Panc1 (cell line): Measurements from ENCODE around the gene TBRG4.

Experiments used
- POLR2AphosphoS5 ChIP-seq: IDR thresholded peaks from 2 replicates; pipeline ENCODE4 v1.6.1; 2012; ENCODE audit warnings: mild to moderate bottlenecking, low read depth, low read length, moderate library complexity
- REST ChIP-seq, 2 experiments: IDR thresholded peaks; 2 replicates each; pipeline ENCODE4 v1.6.1; 2011 to 2012; ENCODE audit warnings: low read depth in 2 of 2, control low read depth in 1 of 2, low read length in 1 of 2, mild to moderate bottlenecking in 1 of 2, moderate library complexity in 1 of 2; ENCODE audit not compliant: insufficient read depth in 1 of 2
- SIN3A ChIP-seq: IDR thresholded peaks from 2 replicates; pipeline ENCODE4 v1.6.1; 2012; ENCODE audit warnings: low read depth, mild to moderate bottlenecking, low read length, moderate library complexity, borderline replicate concordance; ENCODE audit not compliant: insufficient read depth
- TCF7L2 ChIP-seq: IDR thresholded peaks from 2 replicates; pipeline ENCODE4 v1.6.1; 2011; ENCODE audit warnings: mild to moderate bottlenecking, low read depth, low read length, inconsistent platforms
- TF ChIP-seq, protein P1 (sequence below): fragments of 450-650 bp; IDR thresholded peaks from 2 replicates; pipeline ENCODE4 v1.5.1; 2017; ENCODE audit warnings: mild to moderate bottlenecking

- TF ChIP-seq, protein P1, sequence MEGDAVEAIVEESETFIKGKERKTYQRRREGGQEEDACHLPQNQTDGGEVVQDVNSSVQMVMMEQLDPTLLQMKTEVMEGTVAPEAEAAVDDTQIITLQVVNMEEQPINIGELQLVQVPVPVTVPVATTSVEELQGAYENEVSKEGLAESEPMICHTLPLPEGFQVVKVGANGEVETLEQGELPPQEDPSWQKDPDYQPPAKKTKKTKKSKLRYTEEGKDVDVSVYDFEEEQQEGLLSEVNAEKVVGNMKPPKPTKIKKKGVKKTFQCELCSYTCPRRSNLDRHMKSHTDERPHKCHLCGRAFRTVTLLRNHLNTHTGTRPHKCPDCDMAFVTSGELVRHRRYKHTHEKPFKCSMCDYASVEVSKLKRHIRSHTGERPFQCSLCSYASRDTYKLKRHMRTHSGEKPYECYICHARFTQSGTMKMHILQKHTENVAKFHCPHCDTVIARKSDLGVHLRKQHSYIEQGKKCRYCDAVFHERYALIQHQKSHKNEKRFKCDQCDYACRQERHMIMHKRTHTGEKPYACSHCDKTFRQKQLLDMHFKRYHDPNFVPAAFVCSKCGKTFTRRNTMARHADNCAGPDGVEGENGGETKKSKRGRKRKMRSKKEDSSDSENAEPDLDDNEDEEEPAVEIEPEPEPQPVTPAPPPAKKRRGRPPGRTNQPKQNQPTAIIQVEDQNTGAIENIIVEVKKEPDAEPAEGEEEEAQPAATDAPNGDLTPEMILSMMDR = no peak
- TF ChIP-seq POLR2AphosphoS5 = no peak
- TF ChIP-seq REST (IDR thresholded peaks at IDR 0.05; ENCODE audit: insufficient read depth in 1 of 2, low read depth in 2 of 2, low read length in 1 of 2) = no peak
- no peak for TF ChIP-seq SIN3A
- TF ChIP-seq TCF7L2 = no peak; the same call in 1 of the 2 replicates
Observed at GRCh38 chr7:45092931-45093235, 18.6 kb downstream of the TBRG4 start.
